Progenitor cell of endocrine pancreas (in vitro differentiated cells): Measurements from ENCODE around the gene PLB1. TPM values are rescaled to one million over a fixed set of nuclear protein-coding genes. Genes with fewer than 3 reads are reported as not detected.

Source experiments
- DNase-seq: peaks from one replicate; pipeline ENCODE4 v3.0.0; 2021; ENCODE audit warnings: low spot score; ENCODE audit not compliant: unreplicated experiment
- H3K27ac Mint-ChIP-seq: 2 replicates; pipeline ENCODE4 v1.8.0; 2021; ENCODE audit warnings: mild to moderate bottlenecking, moderate library complexity, mixed read lengths
- H3K27me3 Mint-ChIP-seq: 2 replicates; pipeline ENCODE4 v1.8.0; 2021; ENCODE audit warnings: mixed read lengths
- H3K36me3 Mint-ChIP-seq: 2 replicates; pipeline ENCODE4 v1.8.0; 2022; ENCODE audit warnings: mixed read lengths; ENCODE audit not compliant: insufficient read depth
- H3K4me1 Mint-ChIP-seq: 2 replicates; pipeline ENCODE4 v1.8.0; 2021; ENCODE audit warnings: low read depth, mixed read lengths
- H3K4me3 Mint-ChIP-seq: 2 replicates; pipeline ENCODE4 v1.8.0; 2021; ENCODE audit warnings: low read depth, mild to moderate bottlenecking, moderate library complexity, mixed read lengths
- H3K9me3 Mint-ChIP-seq: 2 replicates; pipeline ENCODE4 v1.8.0; 2021; ENCODE audit warnings: low read depth, mixed read lengths
- CTCF ChIP-seq: fragments of 200-600 bp; sonication (generic); IDR thresholded peaks from one replicate; pipeline ENCODE4 v1.5.0; 2021; ENCODE audit warnings: antibody characterized with exemption, mild to moderate bottlenecking; ENCODE audit not compliant: unreplicated experiment
- total RNA-seq: library from RNA; stranded (reverse); gene quantifications from 2 replicates; pipeline ENCODE4 v1.2.1, GENCODE V29; 2021

The PLB1 gene
- total RNA-seq, 1 donor from 2014 or later: 0.65 TPM

- no peaks in the 10 kb centered on the region for H3K27me3 Mint-ChIP-seq
- no peaks in the 10 kb centered on the region for H3K4me1 Mint-ChIP-seq
- no peak overlapping the region for H3K4me3 Mint-ChIP-seq
- no peaks in the 10 kb centered on the region for H3K9me3 Mint-ChIP-seq
- no peak for TF ChIP-seq CTCF
- no peak for DNase-seq
- no peak overlapping the region for H3K27ac Mint-ChIP-seq
- no peaks in the 10 kb centered on the region for H3K36me3 Mint-ChIP-seq
Measured at GRCh38 chr2:28453396-28453795, 42.5 kb upstream of the PLB1 start.

GRCh38 chr2:28454016-28454930, 41.6 kb upstream of the PLB1 start:
- no peak overlapping the region for H3K27ac Mint-ChIP-seq
- H3K4me1 Mint-ChIP-seq: no peaks in the 10 kb centered on the region
- no peak for TF ChIP-seq CTCF
- no peaks in the 10 kb centered on the region for H3K36me3 Mint-ChIP-seq
- no peaks in the 10 kb centered on the region for H3K27me3 Mint-ChIP-seq
- H3K9me3 Mint-ChIP-seq: no peaks in the 10 kb centered on the region
- DNase-seq: no peak
- no peak overlapping the region for H3K4me3 Mint-ChIP-seq

- H3K4me1 Mint-ChIP-seq: no peaks in the 10 kb centered on the region
- H3K36me3 Mint-ChIP-seq: peaks cover under 1% of the 10 kb centered on the region
- H3K9me3 Mint-ChIP-seq: peaks cover 4% of the 10 kb centered on the region
- no peaks in the 10 kb centered on the region for H3K27me3 Mint-ChIP-seq
- TF ChIP-seq CTCF: no peak
- H3K4me3 Mint-ChIP-seq: no peak overlapping the region
- H3K27ac Mint-ChIP-seq: no peak overlapping the region
- no peak for DNase-seq
Measured at GRCh38 chr2:28457237-28457636, 38.6 kb upstream of the PLB1 start.

- no peaks in the 10 kb centered on the region for H3K27me3 Mint-ChIP-seq
- peaks cover 12% of the 10 kb centered on the region for H3K9me3 Mint-ChIP-seq
- H3K36me3 Mint-ChIP-seq: peaks cover 2% of the 10 kb centered on the region
- H3K27ac Mint-ChIP-seq: no peak overlapping the region
- no peak overlapping the region for H3K4me3 Mint-ChIP-seq
- TF ChIP-seq CTCF: no peak
- no peak for DNase-seq
- peaks cover 2% of the 10 kb centered on the region for H3K4me1 Mint-ChIP-seq
Measured at GRCh38 chr2:28461056-28461455, 34.8 kb upstream of the PLB1 start.

- peaks cover 2% of the 10 kb centered on the region for H3K4me1 Mint-ChIP-seq
- peaks cover 12% of the 10 kb centered on the region for H3K9me3 Mint-ChIP-seq
- H3K27ac Mint-ChIP-seq: no peak overlapping the region
- H3K36me3 Mint-ChIP-seq: peaks cover 2% of the 10 kb centered on the region
- H3K4me3 Mint-ChIP-seq: no peak overlapping the region
- H3K27me3 Mint-ChIP-seq: no peaks in the 10 kb centered on the region
- TF ChIP-seq CTCF: no peak
- DNase-seq: no peak
Measured at GRCh38 chr2:28462122-28462521, 33.7 kb upstream of the PLB1 start.
